HEK293T (cell line): Measurements from ENCODE around the gene ZNF692.

Experiments used
- ELF4 ChIP-seq: fragments of 450-650 bp; IDR thresholded peaks from 2 replicates; pipeline ENCODE4 v1.6.1; 2017; ENCODE audit warnings: antibody characterized with exemption
- FOXK2 ChIP-seq: fragments of 450-650 bp; IDR thresholded peaks from 2 replicates; pipeline ENCODE4 v1.6.1; 2016; ENCODE audit warnings: mild to moderate bottlenecking
- SUZ12 ChIP-seq: fragments of 450-650 bp; IDR thresholded peaks from 2 replicates; pipeline ENCODE4 v1.6.1; 2016; ENCODE audit warnings: mild to moderate bottlenecking
- TF ChIP-seq, protein P1 (sequence below): fragments of 450-650 bp; IDR thresholded peaks from 2 replicates; pipeline ENCODE4 v1.6.1; 2016

DNA sequence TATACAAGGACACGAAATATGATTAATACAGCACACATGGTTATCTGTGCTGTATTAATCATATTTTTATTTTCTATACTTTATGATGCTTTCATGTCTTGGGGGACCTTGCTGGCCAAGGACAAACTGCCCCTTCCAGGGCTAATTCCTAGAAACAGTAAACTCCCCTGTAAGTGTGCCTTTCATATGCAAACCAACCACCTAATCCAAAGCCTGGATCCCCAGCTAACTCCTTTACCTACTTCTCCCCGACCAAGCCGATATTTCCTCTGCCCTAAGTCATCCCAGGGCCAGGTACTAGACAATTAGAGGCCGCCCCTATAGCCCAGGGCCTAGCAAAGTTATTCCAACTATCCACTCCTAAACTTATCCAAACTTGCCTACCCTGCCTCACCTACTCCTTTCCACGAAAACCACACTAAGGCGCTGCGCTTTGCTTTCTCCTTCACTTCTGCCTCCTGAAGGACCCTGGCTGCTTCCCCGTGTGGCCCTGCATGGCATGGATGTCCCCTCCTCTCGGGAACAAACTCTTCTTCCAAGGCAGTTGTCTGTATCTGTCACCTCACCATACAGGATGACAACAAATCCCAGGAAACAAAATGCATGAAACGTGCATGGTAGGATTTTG, 43.4 kb downstream of the ZNF692 start:
- TF ChIP-seq FOXK2 = no peak
- no peak for TF ChIP-seq ELF4
- TF ChIP-seq, protein P1, sequence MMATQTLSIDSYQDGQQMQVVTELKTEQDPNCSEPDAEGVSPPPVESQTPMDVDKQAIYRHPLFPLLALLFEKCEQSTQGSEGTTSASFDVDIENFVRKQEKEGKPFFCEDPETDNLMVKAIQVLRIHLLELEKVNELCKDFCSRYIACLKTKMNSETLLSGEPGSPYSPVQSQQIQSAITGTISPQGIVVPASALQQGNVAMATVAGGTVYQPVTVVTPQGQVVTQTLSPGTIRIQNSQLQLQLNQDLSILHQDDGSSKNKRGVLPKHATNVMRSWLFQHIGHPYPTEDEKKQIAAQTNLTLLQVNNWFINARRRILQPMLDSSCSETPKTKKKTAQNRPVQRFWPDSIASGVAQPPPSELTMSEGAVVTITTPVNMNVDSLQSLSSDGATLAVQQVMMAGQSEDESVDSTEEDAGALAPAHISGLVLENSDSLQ = no peak
- TF ChIP-seq SUZ12 = no peak
